Colon (tissue), 2 donors: Measurements from ENCODE around the gene ZNF28.
"Not testable (repeated sequence)": the region's sequence is repeated elsewhere in the genome, so short reads cannot be mapped to it uniquely, and the experiment has no call there.

ENCODE experiments used
- FAIRE-seq: peaks from 2 replicates; lab custom pipeline; 2012; peaks lifted over from hg19 to GRCh38; lab: Jason Lieb, UNC
- donor health status: control.
- donor health status: control.

The ZNF28 gene

GRCh38 chr19:52778811-52779210 is 42.6 kb downstream of the ZNF28 start:
- FAIRE-seq: no peak

GRCh38 chr19:52756447-52756846 is 65.0 kb downstream of the ZNF28 start:
- not testable (repeated sequence) for FAIRE-seq

GRCh38 chr19:52749780-52750179 is 71.7 kb downstream of the ZNF28 start:
- FAIRE-seq: no peak

GRCh38 chr19:52748336-52748950 is 73.0 kb downstream of the ZNF28 start:
- no peak for FAIRE-seq
